Keratinocyte (primary cell): ENCODE data around the gene TXNDC17. TPM values are rescaled to one million over a fixed set of nuclear protein-coding genes. Genes with fewer than 3 reads are reported as not detected.
A peak's percentile ranks its signal among the peaks of the same experiment; 100 is the strongest.

Experiments used
- DNase-seq: peaks from one replicate; pipeline ENCODE4 v3.0.0-alpha.2; 2011; ENCODE audit warnings: low read depth, missing footprints, low spot score
- FAIRE-seq: peaks from 2 replicates; lab custom pipeline; 2011; peaks lifted over from hg19 to GRCh38; lab: Jason Lieb, UNC
- H2AFZ ChIP-seq: 2 replicates; pipeline ENCODE4 v1.6.0; 2012; ENCODE audit warnings: low read length, control low read depth, inconsistent platforms; ENCODE audit not compliant: control insufficient read depth
- H3K27ac ChIP-seq: 2 replicates; pipeline ENCODE4 v1.5.1; 2011; ENCODE audit warnings: low read length; ENCODE audit not compliant: control insufficient read depth, insufficient read depth
- H3K27me3 ChIP-seq: 3 replicates; pipeline ENCODE4 v1.6.0; 2011; ENCODE audit warnings: low read length; ENCODE audit not compliant: control insufficient read depth, insufficient read depth; ENCODE audit errors: extremely low read depth
- H3K36me3 ChIP-seq, 2 experiments: 2 replicates in 1 of 2; 3 replicates in 1 of 2; pipeline ENCODE4 v1.5.1; 2011; ENCODE audit warnings: low read length in 2 of 2, mild to moderate bottlenecking in 1 of 2; ENCODE audit not compliant: control insufficient read depth in 2 of 2, insufficient read depth in 2 of 2; ENCODE audit errors: extremely low read depth in 1 of 2
- H3K4me1 ChIP-seq: 3 replicates; pipeline ENCODE4 v1.5.1; 2011; ENCODE audit warnings: low read length; ENCODE audit not compliant: control insufficient read depth, insufficient read depth; ENCODE audit errors: extremely low read depth
- H3K4me2 ChIP-seq: 3 replicates; pipeline ENCODE4 v1.6.0; 2011; ENCODE audit warnings: low read depth, low read length; ENCODE audit not compliant: control insufficient read depth, insufficient read depth; ENCODE audit errors: extremely low read depth
- H3K4me3 ChIP-seq, 3 experiments: fragments of 200-600 bp in 1 of 3; sonication (generic) in 1 of 3; 2 replicates in 2 of 3; 3 replicates in 1 of 3; pipeline ENCODE4 v1.5.1; 2011 to 2016; ENCODE audit warnings: low read length in 3 of 3, mild to moderate bottlenecking in 3 of 3, control low read depth in 2 of 3, inconsistent platforms in 1 of 3, low read depth in 1 of 3, mixed read lengths in 1 of 3, mixed run types in 1 of 3, moderate library complexity in 1 of 3; ENCODE audit not compliant: control insufficient read depth in 2 of 3, insufficient read depth in 2 of 3; ENCODE audit errors: extremely low read depth in 1 of 3
- H3K79me2 ChIP-seq: 2 replicates; pipeline ENCODE4 v1.6.0; 2012; ENCODE audit warnings: low read length; ENCODE audit not compliant: control insufficient read depth, insufficient read depth
- H3K9ac ChIP-seq: 3 replicates; pipeline ENCODE4 v1.6.0; 2011; ENCODE audit warnings: low read length; ENCODE audit not compliant: control insufficient read depth, insufficient read depth; ENCODE audit errors: extremely low read depth
- H3K9me1 ChIP-seq: 3 replicates; pipeline ENCODE4 v1.6.0; 2011; ENCODE audit warnings: low read length; ENCODE audit not compliant: control insufficient read depth, insufficient read depth; ENCODE audit errors: extremely low read depth
- H3K9me3 ChIP-seq: 2 replicates; pipeline ENCODE4 v1.5.1; 2012; ENCODE audit warnings: low read depth, low read length; ENCODE audit not compliant: control insufficient read depth
- H4K20me1 ChIP-seq: 3 replicates; pipeline ENCODE4 v1.6.0; 2011; ENCODE audit warnings: low read length; ENCODE audit not compliant: control insufficient read depth, insufficient read depth; ENCODE audit errors: extremely low read depth
- CTCF ChIP-seq, 3 experiments: IDR thresholded peaks in 1 of 3; conservative IDR thresholded peaks in 1 of 3; optimal IDR thresholded peaks in 1 of 3; 2 replicates in 2 of 3; 3 replicates in 1 of 3; pipeline versions ENCODE3 to v1.5.1; 2011; ENCODE audit warnings: low read length in 3 of 3, mild to moderate bottlenecking in 3 of 3, moderate library complexity in 2 of 3, control low read depth in 1 of 3, inconsistent platforms in 1 of 3; ENCODE audit not compliant: insufficient read depth in 2 of 3; ENCODE audit errors: extremely low read depth in 1 of 3
- EZH2 ChIP-seq: IDR thresholded peaks from one replicate; pipeline ENCODE4 v1.6.1; 2012; ENCODE audit warnings: inconsistent platforms, mild to moderate bottlenecking, low read length, moderate library complexity
- dilution Hi-C: fragments of 300-500 bp; cut with MboI; formaldehyde crosslinking; loops from one replicate; pipeline ENCODE4 v1.7.0; 2020; ENCODE audit warnings: low sequenced_read_pairs; ENCODE audit not compliant: extremely low pct_ligation_motif_present
- polyA plus RNA-seq, 5 experiments: library from polyadenylated mRNA; depleted of rRNA in 3 of 5; stranded (reverse) in 3 of 5; stranded (forward) in 1 of 5; unstranded in 1 of 5; fragments of >200 nt; gene quantifications; 1 replicate in 1 of 5; 2 replicates in 3 of 5; 3 replicates in 1 of 5; pipeline versions ENCODE4 v1.2.1 to v1.2.3, GENCODE V29; 2011 to 2012; ENCODE audit warnings: missing spikeins in 2 of 5, low read depth in 1 of 5, low replicate concordance in 1 of 5

The TXNDC17 gene
- polyA plus RNA-seq, 1 donor (not counting 4 experiments of a cell fraction or from before 2014, with no cell fraction given): 1,215 TPM

- no peaks in the 10 kb centered on the region for H3K27me3 ChIP-seq
- H3K79me2 ChIP-seq: peaks cover 23% of the 10 kb centered on the region
- peaks cover 13 to 28% of the 10 kb centered on the region in 2 experiments for H3K36me3 ChIP-seq
- no peak overlapping the region for H2AFZ ChIP-seq
- no peak for TF ChIP-seq CTCF (optimal IDR thresholded peaks at IDR 0.05 in 1 of 3, IDR thresholded peaks at IDR 0.05 in 1 of 3, conservative IDR thresholded peaks at IDR 0.05 in 1 of 3; ENCODE audit: extremely low read depth in 1 of 3, insufficient read depth in 2 of 3, low read length in 3 of 3)
- TF ChIP-seq EZH2: no peak
- dilution Hi-C loops: no loop called here
- no peaks in the 10 kb centered on the region for H4K20me1 ChIP-seq
- H3K4me1 ChIP-seq: peaks cover 10% of the 10 kb centered on the region
- no peak overlapping the region for H3K9ac ChIP-seq
- no peak overlapping the region for H3K27ac ChIP-seq
- no peak overlapping the region for H3K4me3 ChIP-seq
- DNase-seq (no peak), FAIRE-seq (no peak)
- no peaks in the 10 kb centered on the region for H3K9me1 ChIP-seq
- H3K4me2 ChIP-seq: no peak overlapping the region
- H3K9me3 ChIP-seq: no peaks in the 10 kb centered on the region
These were observed 10.5 kb upstream of the TXNDC17 start for GRCh38 chr17:6630390-6630789.

- TF ChIP-seq EZH2: no peak
- TF ChIP-seq CTCF (optimal IDR thresholded peaks at IDR 0.05 in 1 of 3, IDR thresholded peaks at IDR 0.05 in 1 of 3, conservative IDR thresholded peaks at IDR 0.05 in 1 of 3; ENCODE audit: extremely low read depth in 1 of 3, insufficient read depth in 2 of 3, low read length in 3 of 3): no peak
- peaks cover 13 to 17% of the 10 kb centered on the region in 2 experiments for H3K36me3 ChIP-seq
- no peak overlapping the region for H2AFZ ChIP-seq
- peaks cover 23% of the 10 kb centered on the region for H3K79me2 ChIP-seq
- peaks cover 3% of the 10 kb centered on the region for H3K9me1 ChIP-seq
- DNase-seq (no peak), FAIRE-seq (peak; percentile 9)
- H3K9ac ChIP-seq: no peak overlapping the region
- no peaks in the 10 kb centered on the region for H4K20me1 ChIP-seq
- no peak overlapping the region for H3K4me3 ChIP-seq
- no peaks in the 10 kb centered on the region for H3K27me3 ChIP-seq
- no peak overlapping the region for H3K27ac ChIP-seq
- no peak overlapping the region for H3K4me2 ChIP-seq
- H3K4me1 ChIP-seq: peaks cover 7% of the 10 kb centered on the region
- dilution Hi-C loops: no loop called here
- no peaks in the 10 kb centered on the region for H3K9me3 ChIP-seq
These were observed 8.3 kb upstream of the TXNDC17 start for GRCh38 chr17:6632530-6632929.
